SK-N-SH (cell line): ENCODE data around the gene SH3TC1. TPM values are rescaled to one million over a fixed set of nuclear protein-coding genes. Genes with fewer than 3 reads are reported as not detected.

Source experiments
- CTCF ChIA-PET: fragments of 300-600, 350-600 bp; formaldehyde crosslinking; extraction: SDS; loops from one replicate; lab custom pipeline; 2021; lab: Yijun Ruan, JAX
- POLR2A ChIA-PET: fragments of 350-600 bp; sonication (Branson Sonifier 250); formaldehyde crosslinking; extraction: SDS; loops from one replicate; lab custom pipeline; 2020; ENCODE audit warnings: antibody characterized with exemption, inconsistent platforms; lab: Yijun Ruan, JAX
- DNase-seq: peaks from one replicate; pipeline ENCODE4 v3.0.0; 2012
- H2AFZ ChIP-seq: fragments of 200-600 bp; sonication (generic); 2 replicates; pipeline ENCODE4 v1.8.1; 2016; ENCODE audit warnings: antibody characterized with exemption, mild to moderate bottlenecking, low read depth
- H3F3A ChIP-seq: fragments of 200-600 bp; sonication (generic); replicated peaks from 2 replicates; pipeline ENCODE3; 2016; ENCODE audit warnings: antibody characterized with exemption, mild to moderate bottlenecking; ENCODE audit not compliant: insufficient read depth
- H3K27ac ChIP-seq, 2 experiments: fragments of 200-500 bp in 1 of 2; fragments of 200-600 bp in 1 of 2; sonication (Bioruptor generic) in 1 of 2; sonication (generic), shearing (Covaris generic) in 1 of 2; 2 replicates each; pipeline versions ENCODE4 v1.5.1 to v1.6.1; 2014 to 2016; ENCODE audit warnings: low read depth in 2 of 2, inconsistent platforms in 1 of 2, low read length in 1 of 2, mild to moderate bottlenecking in 1 of 2, mixed read lengths in 1 of 2
- H3K27me3 ChIP-seq: fragments of 200-600 bp; sonication (generic), shearing (Covaris generic); 2 replicates; pipeline ENCODE4 v1.6.1; 2016; ENCODE audit warnings: mixed run types; ENCODE audit not compliant: insufficient read depth
- H3K36me3 ChIP-seq, 2 experiments: fragments of 200-500 bp in 1 of 2; fragments of 200-600 bp in 1 of 2; sonication (Bioruptor generic) in 1 of 2; sonication (generic) in 1 of 2; replicated peaks in 1 of 2; 2 replicates each; pipeline versions ENCODE3 to v1.5.1; 2014 to 2016; ENCODE audit warnings: low read length in 1 of 2, mild to moderate bottlenecking in 1 of 2; ENCODE audit not compliant: insufficient read depth in 2 of 2, control insufficient read depth in 1 of 2
- H3K4me1 ChIP-seq, 2 experiments: fragments of 200-500 bp in 1 of 2; fragments of 200-600 bp in 1 of 2; sonication (Bioruptor generic) in 1 of 2; sonication (generic), shearing (Covaris generic) in 1 of 2; 2 replicates each; pipeline versions ENCODE4 v1.5.1 to v1.6.1; 2014 to 2016; ENCODE audit warnings: low read depth in 1 of 2, low read length in 1 of 2, mixed run types in 1 of 2; ENCODE audit not compliant: insufficient read depth in 2 of 2, control insufficient read depth in 1 of 2
- H3K4me2 ChIP-seq: fragments of 200-600 bp; sonication (generic), shearing (Covaris generic); 2 replicates; pipeline ENCODE4 v1.6.1; 2017; ENCODE audit warnings: mixed run types
- H3K4me3 ChIP-seq, 2 experiments: fragments of 200-500 bp in 1 of 2; fragments of 200-600 bp in 1 of 2; sonication (Bioruptor generic) in 1 of 2; sonication (generic), shearing (Covaris generic) in 1 of 2; 2 replicates each; pipeline versions ENCODE4 v1.5.1 to v1.8.1; 2014 to 2016; ENCODE audit warnings: low read depth in 2 of 2, inconsistent platforms in 1 of 2, low read length in 1 of 2, mild to moderate bottlenecking in 1 of 2, mixed read lengths in 1 of 2, moderate library complexity in 1 of 2
- H3K79me2 ChIP-seq: fragments of 200-600 bp; sonication (generic); 2 replicates; pipeline ENCODE4 v1.8.1; 2017; ENCODE audit warnings: mild to moderate bottlenecking; ENCODE audit not compliant: insufficient read depth
- H3K9ac ChIP-seq: fragments of 200-600 bp; sonication (generic); 2 replicates; pipeline ENCODE4 v1.6.1; 2017; ENCODE audit warnings: mixed run types
- H3K9me2 ChIP-seq: fragments of 200-600 bp; sonication (generic); 2 replicates; pipeline ENCODE4 v1.6.1; 2017; ENCODE audit warnings: mixed run types
- H3K9me3 ChIP-seq: fragments of 200-600 bp; sonication (generic); 2 replicates; pipeline ENCODE4 v1.6.1; 2017; ENCODE audit warnings: mixed run types, mild to moderate bottlenecking, moderate library complexity
- H4K20me1 ChIP-seq: fragments of 200-600 bp; sonication (generic); 2 replicates; pipeline ENCODE4 v1.6.1; 2017; ENCODE audit warnings: mild to moderate bottlenecking, mixed run types; ENCODE audit not compliant: insufficient read depth
- CTCF ChIP-seq: fragments of 200-600 bp; sonication (generic); IDR thresholded peaks from 2 replicates; pipeline ENCODE4 v1.6.1; 2017; ENCODE audit warnings: antibody characterized with exemption, mild to moderate bottlenecking, moderate library complexity
- ELF1 ChIP-seq: IDR thresholded peaks from 2 replicates; pipeline ENCODE4 v1.4.0; 2012
- FOSL2 ChIP-seq: IDR thresholded peaks from 2 replicates; pipeline ENCODE4 v1.4.0; 2012; ENCODE audit warnings: low read depth, mild to moderate bottlenecking, moderate library complexity, borderline replicate concordance
- GATA2 ChIP-seq: sonication (generic); formaldehyde crosslinking; IDR thresholded peaks from 2 replicates; pipeline ENCODE4 v1.5.0; 2020; ENCODE audit warnings: mild to moderate bottlenecking, missing genetic modification reagents
- IRF3 ChIP-seq: fragments of 150-350 bp; IDR thresholded peaks from 2 replicates; pipeline ENCODE4 v1.6.1; 2016; ENCODE audit warnings: mild to moderate bottlenecking, low read depth, low read length
- MAX ChIP-seq: IDR thresholded peaks from 2 replicates; pipeline ENCODE4 v1.4.0; 2012; ENCODE audit warnings: low read depth
- MEF2A ChIP-seq: IDR thresholded peaks from 2 replicates; pipeline ENCODE4 v1.4.0; 2012; ENCODE audit warnings: low read depth, borderline replicate concordance
- PBX3 ChIP-seq: IDR thresholded peaks from 2 replicates; pipeline ENCODE4; 2012
- RAD21 ChIP-seq: IDR thresholded peaks from 2 replicates; pipeline ENCODE4 v1.6.1; 2012; ENCODE audit warnings: mild to moderate bottlenecking, low read length
- REST ChIP-seq: IDR thresholded peaks from 2 replicates; pipeline ENCODE4 v1.6.1; 2012; ENCODE audit warnings: mild to moderate bottlenecking, low read depth, low read length, moderate library complexity
- TEAD4 ChIP-seq: IDR thresholded peaks from 2 replicates; pipeline ENCODE4 v1.4.0; 2012; ENCODE audit warnings: mild to moderate bottlenecking, borderline replicate concordance; ENCODE audit not compliant: insufficient read depth
- USF1 ChIP-seq: IDR thresholded peaks from 2 replicates; pipeline ENCODE4 v1.4.0; 2012; ENCODE audit warnings: low read depth, borderline replicate concordance
- YY1 ChIP-seq: IDR thresholded peaks from 2 replicates; pipeline ENCODE4 v1.4.0; 2012; ENCODE audit warnings: low read depth, mild to moderate bottlenecking
- WGBS: methylation state at CpG from one replicate; pipeline ENCODE4 v1.1.6; 2017; ENCODE audit warnings: low lambda C conversion rate; 5-methylcytosine and 5-hydroxymethylcytosine counted together
- polyA plus RNA-seq, 3 experiments: library from polyadenylated mRNA; depleted of rRNA; stranded (reverse); fragments of >200 nt; gene quantifications; 2 replicates each; pipeline ENCODE4 v1.2.3, GENCODE V29; 2012

The SH3TC1 gene
- polyA plus RNA-seq, 1 of the 3 experiments (the other 2 are of a cell fraction) = 2.7 TPM

- no peaks in the 10 kb centered on the region for H3K9me2 ChIP-seq
- no peak for TF ChIP-seq ELF1
- TF ChIP-seq IRF3 = no peak
- no peak for TF ChIP-seq CTCF
- no peak for TF ChIP-seq RAD21
- no peak for TF ChIP-seq TEAD4
- TF ChIP-seq PBX3 = no peak
- no peak for TF ChIP-seq GATA2 (CRISPR knock-in tag)
- TF ChIP-seq MAX = no peak
- no peak for TF ChIP-seq MEF2A
- no peak for TF ChIP-seq YY1
- no peak for TF ChIP-seq USF1
- TF ChIP-seq REST = no peak
- no peak for TF ChIP-seq FOSL2
- DNase-seq = no peak
- no peaks in the 10 kb centered on the region for H3K9me3 ChIP-seq
- WGBS = 76% methylated on average over 7 of the region's 23 CpGs
- peaks cover 5 to 35% of the 10 kb centered on the region in 2 experiments; a peak in 1 of 4 replicates for H3K4me1 ChIP-seq
- H3K36me3 ChIP-seq = no peaks in the 10 kb centered on the region
- no peaks in the 10 kb centered on the region for H3K27me3 ChIP-seq
- H3K4me3 ChIP-seq = no peak overlapping the region
- no peaks in the 10 kb centered on the region for H3K79me2 ChIP-seq
- no peaks in the 10 kb centered on the region for H3F3A ChIP-seq
- no peak overlapping the region for H3K9ac ChIP-seq
- no peak overlapping the region for H2AFZ ChIP-seq
- ChIA-PET POLR2A (no interaction called here), CTCF (interaction anchor here (1.8 kb wide), 1 partner anchor 21 kb away, joined by 5 read pairs; no protein-coding TSS in a partner anchor)
- no peak overlapping the region for H3K4me2 ChIP-seq
- H4K20me1 ChIP-seq = no peaks in the 10 kb centered on the region
- no peak overlapping the region for H3K27ac ChIP-seq
Measured at GRCh38 chr4:8262637-8263322, 63.7 kb downstream of the SH3TC1 start.
